ENCODE data around the gene HS3ST5.
"Not testable (repeated sequence)": the region's sequence is repeated elsewhere in the genome, so short reads cannot be mapped to it uniquely, and the experiment has no call there.

The HS3ST5 gene

DNA sequence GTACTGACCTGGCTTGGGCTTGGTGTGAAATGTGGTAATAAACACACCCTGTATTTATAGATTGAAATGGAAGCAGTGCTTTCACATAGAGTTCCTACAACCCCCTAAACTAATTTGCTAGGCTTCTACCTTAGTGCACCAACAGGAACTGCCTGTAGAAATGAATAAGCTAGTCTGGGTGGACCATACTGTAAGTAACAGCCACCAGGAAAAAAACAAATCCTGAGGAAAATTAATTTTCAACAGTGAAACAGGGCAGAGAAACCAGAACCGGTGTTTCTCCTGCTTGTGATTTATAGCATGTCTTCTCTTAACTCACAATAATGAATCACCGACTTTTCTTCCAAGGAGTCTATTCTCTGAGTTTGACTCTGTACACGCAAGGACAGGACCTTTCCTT lies 187.1 kb downstream of the HS3ST5 start:
- TF ChIP-seq, protein P1, sequence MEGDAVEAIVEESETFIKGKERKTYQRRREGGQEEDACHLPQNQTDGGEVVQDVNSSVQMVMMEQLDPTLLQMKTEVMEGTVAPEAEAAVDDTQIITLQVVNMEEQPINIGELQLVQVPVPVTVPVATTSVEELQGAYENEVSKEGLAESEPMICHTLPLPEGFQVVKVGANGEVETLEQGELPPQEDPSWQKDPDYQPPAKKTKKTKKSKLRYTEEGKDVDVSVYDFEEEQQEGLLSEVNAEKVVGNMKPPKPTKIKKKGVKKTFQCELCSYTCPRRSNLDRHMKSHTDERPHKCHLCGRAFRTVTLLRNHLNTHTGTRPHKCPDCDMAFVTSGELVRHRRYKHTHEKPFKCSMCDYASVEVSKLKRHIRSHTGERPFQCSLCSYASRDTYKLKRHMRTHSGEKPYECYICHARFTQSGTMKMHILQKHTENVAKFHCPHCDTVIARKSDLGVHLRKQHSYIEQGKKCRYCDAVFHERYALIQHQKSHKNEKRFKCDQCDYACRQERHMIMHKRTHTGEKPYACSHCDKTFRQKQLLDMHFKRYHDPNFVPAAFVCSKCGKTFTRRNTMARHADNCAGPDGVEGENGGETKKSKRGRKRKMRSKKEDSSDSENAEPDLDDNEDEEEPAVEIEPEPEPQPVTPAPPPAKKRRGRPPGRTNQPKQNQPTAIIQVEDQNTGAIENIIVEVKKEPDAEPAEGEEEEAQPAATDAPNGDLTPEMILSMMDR (IDR thresholded peaks at IDR 0.05; ENCODE audit: control insufficient read depth, extremely low read depth, insufficient read depth) = no peak
- no peak overlapping the region for H3K4me3 ChIP-seq (ENCODE audit: low read depth, low read length)
- DNase-seq (ENCODE audit: low read depth) = no peak

DNA sequence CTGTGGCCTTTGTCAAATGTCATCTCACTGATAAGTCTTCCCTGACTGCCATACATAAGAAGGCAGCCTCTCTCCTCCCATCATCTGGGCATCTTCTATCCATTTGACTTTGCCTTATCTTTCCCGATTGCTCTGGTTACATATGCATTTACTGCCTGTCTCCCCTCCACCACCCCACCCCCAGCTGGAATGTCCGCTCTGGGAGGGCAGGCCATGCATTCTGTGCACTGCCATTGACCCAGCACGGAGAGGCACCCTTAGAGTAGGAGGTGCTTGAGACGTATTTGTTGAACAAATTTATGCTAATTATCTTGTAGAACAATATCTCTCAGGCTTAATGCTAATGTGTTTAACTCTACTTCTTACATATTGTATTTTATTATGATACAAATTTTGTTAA lies 188.0 kb downstream of the HS3ST5 start:
- no peak overlapping the region for H3K4me3 ChIP-seq (ENCODE audit: low read depth, low read length)
- DNase-seq (ENCODE audit: low read depth) = no peak
- TF ChIP-seq, protein P1 (IDR thresholded peaks at IDR 0.05; ENCODE audit: control insufficient read depth, extremely low read depth, insufficient read depth) = no peak

DNA sequence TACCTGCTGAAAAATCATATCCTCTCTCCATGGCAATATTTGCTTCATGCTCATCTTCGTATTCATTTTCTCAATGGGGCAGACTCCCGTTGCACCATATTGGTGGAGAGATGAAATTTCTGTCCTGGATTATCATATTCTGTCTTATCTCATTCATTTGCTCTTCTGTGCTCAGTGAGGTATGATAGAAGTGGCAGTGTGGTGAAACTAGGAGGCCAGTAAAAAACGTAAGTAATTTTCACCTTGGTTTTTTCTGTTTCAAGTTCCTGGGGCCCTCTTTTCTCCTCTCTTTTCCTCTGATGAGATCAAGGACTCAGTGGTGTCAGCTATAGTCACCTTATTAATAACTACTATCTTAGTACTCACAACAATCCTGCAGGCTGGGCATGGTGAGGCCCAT lies 189.4 kb downstream of the HS3ST5 start:
- TF ChIP-seq, protein P1 (IDR thresholded peaks at IDR 0.05; ENCODE audit: control insufficient read depth, extremely low read depth, insufficient read depth) = no peak
- no peak for DNase-seq (ENCODE audit: low read depth)
- H3K4me3 ChIP-seq (ENCODE audit: low read depth, low read length) = no peak overlapping the region

DNA sequence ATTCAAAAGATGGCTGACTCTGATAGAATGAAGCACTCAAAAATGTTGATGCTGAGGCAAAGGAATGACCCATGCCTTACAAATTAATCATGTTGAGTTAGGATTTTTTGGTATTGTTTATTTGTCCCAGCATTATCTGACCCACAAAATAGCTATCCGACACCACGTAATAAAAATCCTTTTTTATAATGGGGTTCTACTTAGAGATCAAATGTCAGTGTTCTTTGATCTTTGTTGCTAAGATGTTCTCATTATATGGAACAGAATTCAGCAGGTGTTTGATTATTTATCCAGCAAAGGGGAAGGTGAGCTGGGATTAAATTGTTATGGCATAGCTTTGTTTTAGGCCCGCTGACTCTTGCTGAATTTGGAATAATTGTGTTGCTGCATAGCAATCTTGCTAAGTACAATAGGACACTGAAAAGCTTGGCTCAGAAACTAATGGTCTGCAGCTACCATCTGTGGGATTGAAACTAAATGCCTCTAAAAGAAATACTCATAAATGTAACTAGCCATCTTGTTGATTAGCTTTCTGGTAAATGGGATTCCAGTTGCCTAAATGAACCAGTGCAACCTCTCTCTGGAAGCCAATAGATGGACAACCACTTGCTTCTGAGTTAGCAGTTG lies 191.6 kb downstream of the HS3ST5 start:
- no peak overlapping the region for H3K4me3 ChIP-seq (ENCODE audit: low read depth, low read length)
- TF ChIP-seq, protein P1 (IDR thresholded peaks at IDR 0.05; ENCODE audit: control insufficient read depth, extremely low read depth, insufficient read depth) = no peak
- no peak for DNase-seq (ENCODE audit: low read depth)

DNA sequence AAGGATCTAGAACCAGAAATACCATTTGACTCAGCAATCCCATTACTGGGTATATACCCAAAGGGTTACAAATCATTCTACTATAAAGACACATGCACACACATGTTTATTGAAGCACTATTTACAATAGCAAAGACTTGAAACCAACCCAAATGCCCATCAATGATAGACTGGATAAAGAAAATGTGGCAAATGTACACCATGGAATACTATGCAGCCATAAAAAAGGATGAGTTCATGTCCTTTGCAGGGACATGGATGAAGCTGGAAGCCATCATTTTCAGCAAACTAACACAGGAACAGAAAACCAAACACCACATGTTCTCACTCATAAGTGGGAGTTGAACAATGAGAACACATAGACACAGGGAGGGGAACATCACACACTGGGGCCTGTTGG lies 193.6 kb downstream of the HS3ST5 start:
- H3K4me3 ChIP-seq (ENCODE audit: low read depth, low read length); DNase-seq (ENCODE audit: low read depth): not testable (repeated sequence)

DNA sequence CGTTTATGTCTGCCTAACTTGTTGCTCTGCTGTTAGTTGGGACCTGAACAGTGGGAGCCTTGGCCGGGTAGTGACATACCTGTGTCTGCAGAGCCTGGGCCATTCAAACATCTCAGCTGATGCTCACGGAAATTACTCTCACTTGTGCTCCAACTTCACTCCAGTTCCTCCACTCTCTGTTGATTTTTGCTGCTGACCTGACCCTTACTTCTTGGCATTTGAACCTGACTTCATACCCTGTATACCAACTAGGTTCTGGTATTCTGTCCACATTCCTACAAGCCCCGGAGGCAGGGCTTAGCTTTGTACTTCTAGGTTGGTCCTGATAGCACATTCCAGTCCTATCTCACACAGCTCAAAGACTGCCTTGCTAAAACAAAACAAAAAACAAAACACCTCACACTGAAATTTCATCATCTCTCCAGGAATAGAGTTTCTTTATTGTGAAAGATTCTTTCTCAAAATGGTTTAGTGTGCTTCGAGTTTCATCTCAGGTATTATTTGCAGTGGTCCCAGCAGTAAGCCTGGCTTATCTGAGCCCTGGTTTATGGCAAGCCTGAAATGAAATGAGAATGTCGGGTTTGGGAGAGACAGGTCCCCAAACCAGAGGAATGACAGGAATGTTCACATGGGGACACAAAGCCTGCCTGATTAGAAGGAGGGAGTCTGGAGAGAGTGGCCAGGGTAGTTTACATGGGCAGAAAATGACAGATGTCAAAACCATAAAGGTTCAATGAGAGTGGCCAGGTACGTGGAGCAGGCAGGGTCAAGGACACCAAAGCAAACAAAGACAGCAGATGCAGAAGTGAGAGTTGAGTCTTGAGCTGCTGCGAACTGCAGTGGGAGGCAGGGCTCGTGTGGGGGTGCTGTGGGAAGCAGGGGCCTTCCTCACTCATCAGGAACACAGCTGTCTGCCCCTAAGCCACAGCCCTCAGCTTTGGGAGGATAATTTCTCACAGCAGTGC lies 197.7 kb downstream of the HS3ST5 start:
- TF ChIP-seq, protein P1 (IDR thresholded peaks at IDR 0.05; ENCODE audit: control insufficient read depth, extremely low read depth, insufficient read depth) = no peak
- DNase-seq (ENCODE audit: low read depth) = no peak
- H3K4me3 ChIP-seq (ENCODE audit: low read depth, low read length) = no peak overlapping the region

DNA sequence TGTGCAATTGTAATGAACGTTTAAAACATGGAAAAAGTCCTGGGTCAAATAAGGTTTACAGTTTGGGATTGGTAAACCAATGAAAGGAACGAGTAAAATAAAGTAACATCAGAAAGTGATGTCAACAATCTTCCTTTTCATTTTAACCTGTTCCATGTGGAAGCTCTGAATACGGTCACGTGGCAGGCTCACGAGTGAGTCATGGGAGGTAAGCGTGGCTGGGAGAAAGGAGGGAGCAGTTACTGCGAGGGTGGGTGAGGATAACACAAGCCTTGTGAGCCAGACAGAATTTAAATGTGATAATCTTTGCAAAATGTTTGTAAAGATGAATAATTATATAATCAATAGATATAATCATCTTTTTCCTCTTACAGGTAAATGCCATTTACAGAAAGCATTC lies 200.6 kb downstream of the HS3ST5 start:
- no peak overlapping the region for H3K4me3 ChIP-seq (ENCODE audit: low read depth, low read length)
- no peak for DNase-seq (ENCODE audit: low read depth)
- TF ChIP-seq, protein P1 (IDR thresholded peaks at IDR 0.05; ENCODE audit: control insufficient read depth, extremely low read depth, insufficient read depth) = no peak

Measured in LNCaP clone FGC (cell line).